ENCODE measurements around the gene NFYC. TPM values are rescaled to one million over a fixed set of nuclear protein-coding genes. Genes with fewer than 3 reads are reported as not detected.

Gene NFYC
- total and polyA plus RNA-seq, 2 experiments from 2014 or later, result 23.7 to 28.3 TPM

- H3K9ac ChIP-seq, result no peak overlapping the region
- H3K79me2 ChIP-seq (ENCODE audit: insufficient read depth), result no peaks in the 10 kb centered on the region
- in situ Hi-C loops (cut with MboI), result no loop called here
- H2AFZ ChIP-seq, result no peak overlapping the region
- no peak overlapping the region for H3K27ac ChIP-seq
- no peaks in the 10 kb centered on the region for H4K20me1 ChIP-seq (ENCODE audit: insufficient read depth)
- no peaks in the 10 kb centered on the region for H3K36me3 ChIP-seq (ENCODE audit: low read depth)
- H3K9me2 ChIP-seq (ENCODE audit: insufficient read depth), result no peaks in the 10 kb centered on the region
- 28 to 34% methylated on average over 2 of the region's 2 CpGs for WGBS, 2 experiments (ENCODE audit: low coverage in 1 of 2, low lambda C conversion rate in 2 of 2, missing lambda C conversion rate in 2 of 2)
- H3K4me3 ChIP-seq, result no peak overlapping the region
- H3F3A ChIP-seq (ENCODE audit: insufficient read depth), result 0 out of 2 replicates have a peak, but pooled peaks cover 14% of the 10 kb centered on the region
- H3K4me1 ChIP-seq (ENCODE audit: insufficient read depth), result 0 out of 2 replicates have a peak, but pooled peaks cover 5% of the 10 kb centered on the region
- H3K27me3 ChIP-seq (replicated peaks; ENCODE audit: insufficient read depth), result 0 out of 2 replicates have a peak, but pooled peaks cover 10% of the 10 kb centered on the region
- H3K4me2 ChIP-seq (ENCODE audit: unreplicated experiment), result no peak overlapping the region
- TF ChIP-seq EZH2 (IDR thresholded peaks at IDR 0.05; ENCODE audit: insufficient read depth, poor library complexity, severe bottlenecking), result no peak
- no peak for TF ChIP-seq EZH2phosphoT487 (IDR thresholded peaks at IDR 0.05; ENCODE audit: insufficient read depth, low read depth)
- H3K9me3 ChIP-seq (ENCODE audit: low read depth), result no peaks in the 10 kb centered on the region
- no peak for DNase-seq
These were observed 112.4 kb downstream of the NFYC start for GRCh38 chr1:40803902-40804301.

- no peak overlapping the region for H3K4me3 ChIP-seq
- 0 out of 2 replicates have a peak, but pooled peaks cover 14% of the 10 kb centered on the region for H3F3A ChIP-seq (ENCODE audit: insufficient read depth)
- H3K9ac ChIP-seq, result no peak overlapping the region
- no peaks in the 10 kb centered on the region for H4K20me1 ChIP-seq (ENCODE audit: insufficient read depth)
- no peaks in the 10 kb centered on the region for H3K79me2 ChIP-seq (ENCODE audit: insufficient read depth)
- H3K4me1 ChIP-seq (ENCODE audit: insufficient read depth), result 0 out of 2 replicates have a peak, but pooled peaks cover 5% of the 10 kb centered on the region
- DNase-seq, result no peak
- no peak overlapping the region for H3K4me2 ChIP-seq (ENCODE audit: unreplicated experiment)
- no peaks in the 10 kb centered on the region for H3K9me2 ChIP-seq (ENCODE audit: insufficient read depth)
- H2AFZ ChIP-seq, result no peak overlapping the region
- H3K36me3 ChIP-seq (ENCODE audit: low read depth), result no peaks in the 10 kb centered on the region
- H3K27ac ChIP-seq, result no peak overlapping the region
- no peaks in the 10 kb centered on the region for H3K9me3 ChIP-seq (ENCODE audit: low read depth)
- TF ChIP-seq EZH2 (IDR thresholded peaks at IDR 0.05; ENCODE audit: insufficient read depth, poor library complexity, severe bottlenecking) (no peak), EZH2phosphoT487 (IDR thresholded peaks at IDR 0.05; ENCODE audit: insufficient read depth, low read depth) (no peak)
- WGBS, 2 experiments (ENCODE audit: low coverage in 1 of 2, low lambda C conversion rate in 2 of 2, missing lambda C conversion rate in 2 of 2), result 80 to 92% methylated on average over 3 of the region's 3 CpGs
- H3K27me3 ChIP-seq (replicated peaks; ENCODE audit: insufficient read depth), result peaks cover 10% of the 10 kb centered on the region; the same call in 1 of the 2 replicates
- in situ Hi-C loops (cut with MboI), result no loop called here
These were observed 114.7 kb downstream of the NFYC start for GRCh38 chr1:40806240-40806639.

DNA sequence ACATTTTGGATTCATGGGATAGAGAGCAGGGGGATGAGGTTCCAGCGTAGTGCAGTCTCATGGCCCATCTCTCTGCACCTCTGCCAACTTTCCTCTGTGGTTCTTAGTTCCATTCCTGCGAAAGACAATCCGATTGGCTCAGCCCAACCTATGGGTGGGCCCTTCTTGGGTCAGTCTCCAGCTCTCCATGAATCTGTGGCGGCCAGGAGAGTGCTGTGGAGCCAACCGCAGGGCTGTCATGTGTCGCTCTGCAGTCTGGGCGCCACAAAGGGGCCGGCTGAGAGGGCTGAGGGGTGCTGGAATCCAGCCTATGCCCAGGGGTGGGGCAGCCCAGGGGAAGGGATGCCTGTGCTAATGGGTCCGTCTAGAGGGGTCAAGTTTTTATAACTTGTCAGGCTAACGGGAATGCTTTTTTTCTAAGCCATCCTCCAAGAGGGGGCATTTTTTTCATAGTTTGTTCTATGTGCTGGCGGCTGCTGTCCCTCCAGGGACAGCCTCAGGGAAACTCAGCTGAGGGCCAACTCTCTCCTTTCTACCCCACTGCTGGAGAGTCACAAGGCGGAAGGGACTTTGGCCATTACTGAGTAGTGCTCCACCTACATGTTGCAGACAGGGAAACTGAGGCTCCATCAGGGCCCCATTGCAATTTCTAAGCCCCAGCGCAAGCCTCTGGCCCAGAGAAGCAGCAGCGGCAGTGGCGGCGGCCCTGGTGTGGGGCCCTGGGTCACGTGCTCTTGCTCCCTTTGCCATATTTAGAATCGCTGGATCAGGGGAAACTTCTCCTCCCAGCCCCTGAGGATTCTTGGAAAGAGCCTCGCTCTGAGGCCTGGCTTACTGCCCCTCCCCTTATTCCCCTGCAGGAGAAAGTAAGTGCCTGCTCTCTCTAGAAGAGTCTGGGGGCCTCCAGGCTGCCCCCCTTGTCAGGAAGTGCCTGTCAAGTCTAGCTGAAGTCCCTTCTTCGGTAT lies 115.5 kb downstream of the NFYC start:
- H3K4me1 ChIP-seq (ENCODE audit: insufficient read depth), result 0 out of 2 replicates have a peak, but pooled peaks cover under 1% of the 10 kb centered on the region
- no peaks in the 10 kb centered on the region for H3K9me3 ChIP-seq (ENCODE audit: low read depth)
- H2AFZ ChIP-seq, result no peak overlapping the region
- TF ChIP-seq EZH2 (IDR thresholded peaks at IDR 0.05; ENCODE audit: insufficient read depth, poor library complexity, severe bottlenecking), result no peak
- no peak for TF ChIP-seq EZH2phosphoT487 (IDR thresholded peaks at IDR 0.05; ENCODE audit: insufficient read depth, low read depth)
- H4K20me1 ChIP-seq (ENCODE audit: insufficient read depth), result no peaks in the 10 kb centered on the region
- 0 out of 2 replicates have a peak, but pooled peaks cover 7% of the 10 kb centered on the region for H3F3A ChIP-seq (ENCODE audit: insufficient read depth)
- H3K79me2 ChIP-seq (ENCODE audit: insufficient read depth), result no peaks in the 10 kb centered on the region
- H3K4me3 ChIP-seq, result no peak overlapping the region
- H3K4me2 ChIP-seq (ENCODE audit: unreplicated experiment), result no peak overlapping the region
- peaks cover 10% of the 10 kb centered on the region; the same call in 1 of the 2 replicates for H3K27me3 ChIP-seq (replicated peaks; ENCODE audit: insufficient read depth)
- no peaks in the 10 kb centered on the region for H3K36me3 ChIP-seq (ENCODE audit: low read depth)
- in situ Hi-C loops (cut with MboI), result no loop called here
- 50 to 52% methylated on average over 19 to 20 of the region's 20 CpGs for WGBS, 2 experiments (ENCODE audit: low coverage in 1 of 2, low lambda C conversion rate in 2 of 2, missing lambda C conversion rate in 2 of 2)
- DNase-seq, result no peak
- no peak overlapping the region for H3K9ac ChIP-seq
- no peak overlapping the region for H3K27ac ChIP-seq
- no peaks in the 10 kb centered on the region for H3K9me2 ChIP-seq (ENCODE audit: insufficient read depth)

GRCh38 chr1:40808002-40808401 lies 116.5 kb downstream of the NFYC start:
- DNase-seq, result no peak
- peaks cover 10% of the 10 kb centered on the region; the same call in 1 of the 2 replicates for H3K27me3 ChIP-seq (replicated peaks; ENCODE audit: insufficient read depth)
- TF ChIP-seq EZH2 (IDR thresholded peaks at IDR 0.05; ENCODE audit: insufficient read depth, poor library complexity, severe bottlenecking) (no peak), EZH2phosphoT487 (IDR thresholded peaks at IDR 0.05; ENCODE audit: insufficient read depth, low read depth) (no peak)
- no peak overlapping the region for H3K4me3 ChIP-seq
- no peak overlapping the region for H2AFZ ChIP-seq
- no peaks in the 10 kb centered on the region for H3K36me3 ChIP-seq (ENCODE audit: low read depth)
- in situ Hi-C loops (cut with MboI), result no loop called here
- H3K9me3 ChIP-seq (ENCODE audit: low read depth), result no peaks in the 10 kb centered on the region
- H3K79me2 ChIP-seq (ENCODE audit: insufficient read depth), result no peaks in the 10 kb centered on the region
- H4K20me1 ChIP-seq (ENCODE audit: insufficient read depth), result no peaks in the 10 kb centered on the region
- no peaks in the 10 kb centered on the region for H3K4me1 ChIP-seq (ENCODE audit: insufficient read depth)
- H3F3A ChIP-seq (ENCODE audit: insufficient read depth), result 0 out of 2 replicates have a peak, but pooled peaks cover 2% of the 10 kb centered on the region
- no peak overlapping the region for H3K9ac ChIP-seq
- WGBS, 2 experiments (ENCODE audit: low coverage in 1 of 2, low lambda C conversion rate in 2 of 2, missing lambda C conversion rate in 2 of 2), result 47 to 52% methylated on average over 3 of the region's 3 CpGs
- H3K9me2 ChIP-seq (ENCODE audit: insufficient read depth), result no peaks in the 10 kb centered on the region
- no peak overlapping the region for H3K4me2 ChIP-seq (ENCODE audit: unreplicated experiment)
- H3K27ac ChIP-seq, result no peak overlapping the region
